ENCODE measurements around the gene ABCA2.

DNA sequence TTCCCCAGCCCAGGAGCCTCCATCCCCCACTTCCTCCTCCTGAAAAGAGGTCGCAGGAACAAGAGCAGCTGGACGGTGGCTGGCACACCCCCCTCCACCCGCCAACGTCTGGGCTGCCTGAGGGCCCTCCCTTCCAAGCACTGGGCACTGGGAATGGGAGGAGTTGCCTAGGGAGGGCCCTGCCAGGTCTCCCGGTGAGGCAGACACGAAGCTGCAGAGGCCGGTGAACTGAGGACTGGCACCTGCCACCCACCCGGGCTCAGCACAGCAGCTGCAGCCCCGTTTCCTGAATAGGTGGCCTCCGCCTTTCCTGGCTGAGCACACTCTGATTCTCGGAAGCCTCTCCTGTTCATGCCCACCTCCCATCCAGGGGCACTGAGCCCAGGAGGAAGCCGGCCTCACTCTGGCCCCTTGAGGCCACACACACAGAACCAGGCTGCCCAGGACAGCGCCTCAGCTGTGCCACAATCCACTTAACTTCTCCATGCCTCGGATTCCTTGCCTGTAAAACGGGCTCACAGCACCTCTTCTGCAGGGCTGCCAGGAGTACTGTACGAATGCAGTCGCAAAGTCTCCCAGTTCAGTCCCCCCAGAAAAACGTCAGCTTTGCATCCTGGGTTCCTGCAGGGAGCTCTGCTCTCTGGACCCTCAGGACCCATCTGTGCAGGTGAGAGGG is 16.6 kb upstream of the ABCA2 start:
- TF ChIP-seq POLR2AphosphoS5 (IDR thresholded peaks at IDR 0.05; ENCODE audit: low read depth, low read length) (no peak), CTCF (IDR thresholded peaks at IDR 0.05) (no peak), RFX5 (IDR thresholded peaks at IDR 0.05; ENCODE audit: low read length) (no peak), FOSL2 (IDR thresholded peaks at IDR 0.05; ENCODE audit: borderline replicate concordance, low read depth) (no peak), YY1 (IDR thresholded peaks at IDR 0.05; ENCODE audit: low read depth) (no peak), TCF12 (IDR thresholded peaks at IDR 0.05) (no peak), REST (IDR thresholded peaks at IDR 0.05; ENCODE audit: low read depth, low read length) (no peak), MAX (IDR thresholded peaks at IDR 0.05; ENCODE audit: low read depth) (no peak)
- TF ChIP-seq, protein P1, sequence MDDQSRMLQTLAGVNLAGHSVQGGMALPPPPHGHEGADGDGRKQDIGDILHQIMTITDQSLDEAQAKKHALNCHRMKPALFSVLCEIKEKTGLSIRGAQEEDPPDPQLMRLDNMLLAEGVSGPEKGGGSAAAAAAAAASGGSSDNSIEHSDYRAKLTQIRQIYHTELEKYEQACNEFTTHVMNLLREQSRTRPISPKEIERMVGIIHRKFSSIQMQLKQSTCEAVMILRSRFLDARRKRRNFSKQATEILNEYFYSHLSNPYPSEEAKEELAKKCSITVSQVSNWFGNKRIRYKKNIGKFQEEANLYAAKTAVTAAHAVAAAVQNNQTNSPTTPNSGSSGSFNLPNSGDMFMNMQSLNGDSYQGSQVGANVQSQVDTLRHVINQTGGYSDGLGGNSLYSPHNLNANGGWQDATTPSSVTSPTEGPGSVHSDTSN (IDR thresholded peaks at IDR 0.05): no peak

Measured in SK-N-SH (cell line).